Fibroblast of lung (primary cell): Measurements from ENCODE around the gene VWF.

ENCODE experiments used
- EZH2 ChIP-seq: IDR thresholded peaks from 2 replicates; pipeline ENCODE4 v1.5.1; 2012; ENCODE audit warnings: low read length, control low read depth, mild to moderate bottlenecking; ENCODE audit errors: missing control alignments
- TF ChIP-seq, protein P1 (sequence below), 2 donors: IDR thresholded peaks in 1 of 2; conservative IDR thresholded peaks in 1 of 2; 1 replicate in 1 of 2; 2 replicates in 1 of 2; pipeline ENCODE4 v1.5.1; 2011 to 2012; ENCODE audit warnings: low read length in 2 of 2, control low read depth in 1 of 2, inconsistent platforms in 1 of 2, low read depth in 1 of 2, mild to moderate bottlenecking in 1 of 2

DNA sequence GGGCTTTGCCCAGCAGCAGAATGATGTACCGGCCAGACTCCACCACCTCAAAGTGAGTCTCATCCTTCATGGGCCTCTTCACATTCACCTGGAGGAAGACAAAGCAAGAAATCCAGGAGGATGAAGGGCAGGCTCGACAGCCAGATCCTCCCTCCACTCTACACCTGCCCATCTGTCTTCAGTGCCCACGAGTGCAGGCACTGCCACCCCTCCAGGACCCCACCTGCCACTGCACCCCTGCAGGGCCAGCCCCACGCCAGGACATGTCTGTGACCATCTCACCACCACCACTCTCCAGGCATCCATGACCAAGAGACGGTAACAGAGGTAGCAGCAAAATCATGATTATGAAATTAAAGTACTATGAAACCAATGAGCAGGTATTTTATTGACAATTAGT, 95.1 kb downstream of the VWF start:
- TF ChIP-seq, protein P1, sequence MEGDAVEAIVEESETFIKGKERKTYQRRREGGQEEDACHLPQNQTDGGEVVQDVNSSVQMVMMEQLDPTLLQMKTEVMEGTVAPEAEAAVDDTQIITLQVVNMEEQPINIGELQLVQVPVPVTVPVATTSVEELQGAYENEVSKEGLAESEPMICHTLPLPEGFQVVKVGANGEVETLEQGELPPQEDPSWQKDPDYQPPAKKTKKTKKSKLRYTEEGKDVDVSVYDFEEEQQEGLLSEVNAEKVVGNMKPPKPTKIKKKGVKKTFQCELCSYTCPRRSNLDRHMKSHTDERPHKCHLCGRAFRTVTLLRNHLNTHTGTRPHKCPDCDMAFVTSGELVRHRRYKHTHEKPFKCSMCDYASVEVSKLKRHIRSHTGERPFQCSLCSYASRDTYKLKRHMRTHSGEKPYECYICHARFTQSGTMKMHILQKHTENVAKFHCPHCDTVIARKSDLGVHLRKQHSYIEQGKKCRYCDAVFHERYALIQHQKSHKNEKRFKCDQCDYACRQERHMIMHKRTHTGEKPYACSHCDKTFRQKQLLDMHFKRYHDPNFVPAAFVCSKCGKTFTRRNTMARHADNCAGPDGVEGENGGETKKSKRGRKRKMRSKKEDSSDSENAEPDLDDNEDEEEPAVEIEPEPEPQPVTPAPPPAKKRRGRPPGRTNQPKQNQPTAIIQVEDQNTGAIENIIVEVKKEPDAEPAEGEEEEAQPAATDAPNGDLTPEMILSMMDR (conservative IDR thresholded peaks at IDR 0.05 in 1 of 2, IDR thresholded peaks at IDR 0.05 in 1 of 2; ENCODE audit: low read depth in 1 of 2, low read length in 2 of 2): no peak
- no peak for TF ChIP-seq EZH2
